ENCODE data around the gene ANGEL2. TPM values are rescaled to one million over a fixed set of nuclear protein-coding genes. Genes with fewer than 3 reads are reported as not detected.

Gene ANGEL2
- total RNA-seq, 1 experiment from 2014 or later: 25.5 TPM

GRCh38 chr1:212981025-212981495 lies 34.6 kb downstream of the ANGEL2 start:
- intact Hi-C loops (cut with micrococcal nuclease): no loop called here
- RAD21 ChIA-PET (ENCODE audit: low non-redundant PET in 1 of 2, low total read pairs in 2 of 2, uncharacterized antibody in 2 of 2, unreplicated experiment in 2 of 2): no interaction called here
- ATAC-seq (no peak), DNase-seq (ENCODE audit: low read depth, low spot score) (no peak)
- Histone ChIP-seq H3K4me3 (replicated peaks in 1 of 2; ENCODE audit: low read depth in 1 of 2, low read length in 2 of 2) (no peak overlapping the region), H3K9ac (ENCODE audit: low read length) (no peak overlapping the region), H4K20me1 (ENCODE audit: insufficient read depth) (no peaks in the 10 kb centered on the region), H3K36me3 (ENCODE audit: control insufficient read depth in 1 of 2, insufficient read depth in 2 of 2, low read length in 2 of 2) (no peaks in the 10 kb centered on the region; a peak in 1 of 4 replicates), H3K27ac (ENCODE audit: low read depth, low read length) (no peak overlapping the region), H3K27me3 (ENCODE audit: insufficient read depth, low read length) (no peaks in the 10 kb centered on the region), H3K9me2 (ENCODE audit: insufficient read depth) (no peaks in the 10 kb centered on the region), H3K4me2 (ENCODE audit: low read length) (no peak overlapping the region), H2AFZ (ENCODE audit: low read depth, low read length, poor library complexity, severe bottlenecking) (no peak overlapping the region), H3K4me1 (ENCODE audit: control insufficient read depth in 1 of 2, insufficient read depth in 2 of 2, low read length in 2 of 2) (no peaks in the 10 kb centered on the region), H3K79me2 (ENCODE audit: insufficient read depth, low read length) (no peaks in the 10 kb centered on the region), H3K9me3 (ENCODE audit: control insufficient read depth in 1 of 2, insufficient read depth in 1 of 2, low read depth in 1 of 2, low read length in 2 of 2) (no peaks in the 10 kb centered on the region)
- CTCF ChIA-PET: no interaction called here
- POLR2A ChIA-PET: no interaction called here
- BruUV-seq (replicated peaks): no TSS peak
- TF ChIP-seq SP1 (IDR thresholded peaks at IDR 0.05; ENCODE audit: low read depth) (no peak), CEBPB (IDR thresholded peaks at IDR 0.05; ENCODE audit: low read depth) (no peak), TCF7L2 (IDR thresholded peaks at IDR 0.05; ENCODE audit: borderline replicate concordance, extremely low read depth, insufficient read depth, insufficient read length) (no peak), JUND (IDR thresholded peaks at IDR 0.05) (no peak), ATF3 (IDR thresholded peaks at IDR 0.05) (no peak), MAX (IDR thresholded peaks at IDR 0.05) (no peak), CTCF (IDR thresholded peaks at IDR 0.05 in 2 of 3, conservative IDR thresholded peaks at IDR 0.05 in 1 of 3; ENCODE audit: borderline replicate concordance in 1 of 3, insufficient read depth in 1 of 3, low read depth in 2 of 3, low read length in 2 of 3) (no peak), EZH2 (IDR thresholded peaks at IDR 0.05) (no peak), EZH2phosphoT487 (IDR thresholded peaks at IDR 0.05; ENCODE audit: borderline replicate concordance) (no peak)

All from HCT116 (cell line).